GM12892 (cell line): ENCODE data around the gene TJP1.

Experiments used
- POLR2A ChIP-seq: IDR thresholded peaks from 2 replicates; pipeline ENCODE4 v1.6.1; 2011; ENCODE audit warnings: low read depth, low read length, control low read depth
- POLR2AphosphoS5 ChIP-seq: IDR thresholded peaks from 2 replicates; pipeline ENCODE4 v1.6.1; 2011; ENCODE audit warnings: low read depth, low read length, control low read depth

DNA sequence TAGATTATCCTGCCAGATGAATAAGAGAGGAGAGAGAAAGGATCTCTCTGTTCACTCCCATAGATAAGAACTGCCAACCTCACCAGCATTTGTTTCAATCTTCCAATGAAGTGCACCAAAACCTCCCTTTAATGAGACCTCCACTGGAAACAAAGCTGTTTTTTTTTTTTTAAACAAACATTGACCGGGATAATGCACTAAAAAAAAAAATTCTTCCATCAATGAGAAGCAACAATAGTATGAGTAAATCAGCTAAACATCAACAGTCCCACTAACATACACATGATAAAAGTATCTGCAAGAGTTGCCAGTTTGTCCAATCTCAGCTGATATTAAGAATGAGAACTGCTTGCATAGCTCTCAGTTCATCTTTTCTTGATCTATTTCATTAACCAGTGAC lies 19.9 kb downstream of the TJP1 start:
- TF ChIP-seq POLR2A (no peak), POLR2AphosphoS5 (no peak)
